Measurements from ENCODE around the gene PRICKLE2.

PRICKLE2 gene

GRCh38 chr3:64188810-64189560 lies 36.3 kb downstream of the PRICKLE2 start:
- peak; percentile 81 for DNase-seq (ENCODE audit: low spot score)

- DNase-seq (ENCODE audit: low spot score) = peak; percentile 83
Measured at GRCh38 chr3:64187065-64187959, 38.0 kb downstream of the PRICKLE2 start.

GRCh38 chr3:64186667-64187064 lies 38.6 kb downstream of the PRICKLE2 start:
- no peak for DNase-seq (ENCODE audit: low spot score)

- DNase-seq (ENCODE audit: low spot score) = no peak
Measured at GRCh38 chr3:64185436-64185835, 39.8 kb downstream of the PRICKLE2 start.

GRCh38 chr3:64184621-64185020 lies 40.6 kb downstream of the PRICKLE2 start:
- no peak for DNase-seq (ENCODE audit: low spot score)

- DNase-seq (ENCODE audit: low spot score) = no peak
Measured at GRCh38 chr3:64179860-64180259, 45.4 kb downstream of the PRICKLE2 start.

DNA sequence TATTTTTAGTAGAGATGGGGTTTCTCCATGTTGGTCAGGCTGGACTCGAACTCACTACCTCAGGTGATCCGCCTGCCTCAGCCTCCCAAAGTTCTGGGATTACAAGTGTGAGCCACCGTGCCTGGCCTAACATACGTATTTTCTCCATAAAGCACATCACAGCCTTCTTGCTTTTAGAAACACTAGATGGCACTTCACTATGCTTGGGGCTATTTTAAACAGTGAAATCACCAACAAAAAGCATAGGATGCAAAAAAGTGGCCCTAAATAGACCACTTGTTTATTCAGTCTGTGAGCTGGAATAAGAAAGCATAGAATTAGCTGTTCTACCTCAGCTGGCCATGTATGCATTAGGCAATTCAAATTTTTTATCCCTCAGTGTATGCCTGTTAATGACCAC lies 46.0 kb downstream of the PRICKLE2 start:
- DNase-seq (ENCODE audit: low spot score) = no peak

DNA sequence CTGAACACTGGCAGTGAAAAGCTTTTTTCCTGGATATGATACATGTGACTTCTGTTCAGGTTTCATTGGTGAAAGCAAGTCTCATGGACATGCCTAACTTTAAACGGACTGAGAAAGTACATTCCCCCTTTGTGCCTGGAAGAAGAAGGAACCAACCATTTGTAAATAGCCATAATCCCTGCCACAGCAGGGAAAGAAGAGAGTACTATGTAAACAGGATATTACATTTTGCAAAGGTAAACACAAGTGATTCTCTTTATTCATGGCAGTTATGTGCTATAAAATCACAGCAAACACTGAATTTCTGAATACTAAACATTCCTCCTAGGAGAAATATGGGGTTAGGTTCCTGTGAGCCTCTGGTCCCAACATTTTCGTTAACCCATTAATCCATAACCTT lies 46.8 kb downstream of the PRICKLE2 start:
- DNase-seq (ENCODE audit: low spot score) = no peak

GRCh38 chr3:64176461-64176996 lies 48.7 kb downstream of the PRICKLE2 start:
- DNase-seq (ENCODE audit: low spot score) = no peak

DNA sequence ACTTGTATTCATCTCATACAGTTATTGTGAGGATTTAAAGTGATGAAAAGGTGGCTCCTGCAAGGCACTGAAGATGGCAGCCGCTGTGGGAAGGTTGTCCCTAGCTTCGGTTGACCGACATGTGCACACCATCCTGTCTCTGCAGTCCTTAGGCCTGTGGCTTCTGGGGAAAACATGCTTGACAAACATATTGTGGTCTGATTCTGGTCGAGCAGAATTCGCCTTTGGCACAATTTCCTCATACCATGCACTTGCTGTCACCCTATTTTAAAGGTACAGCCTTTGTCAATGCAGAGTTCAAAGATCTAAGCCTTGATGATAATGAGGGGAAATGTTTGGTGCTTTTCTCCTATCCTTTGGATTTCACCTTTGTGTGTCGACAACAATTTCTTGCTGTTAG lies 50.9 kb downstream of the PRICKLE2 start:
- DNase-seq (ENCODE audit: low spot score) = no peak

GRCh38 chr3:64173563-64173962 lies 51.7 kb downstream of the PRICKLE2 start:
- DNase-seq (ENCODE audit: low spot score) = no peak

DNA sequence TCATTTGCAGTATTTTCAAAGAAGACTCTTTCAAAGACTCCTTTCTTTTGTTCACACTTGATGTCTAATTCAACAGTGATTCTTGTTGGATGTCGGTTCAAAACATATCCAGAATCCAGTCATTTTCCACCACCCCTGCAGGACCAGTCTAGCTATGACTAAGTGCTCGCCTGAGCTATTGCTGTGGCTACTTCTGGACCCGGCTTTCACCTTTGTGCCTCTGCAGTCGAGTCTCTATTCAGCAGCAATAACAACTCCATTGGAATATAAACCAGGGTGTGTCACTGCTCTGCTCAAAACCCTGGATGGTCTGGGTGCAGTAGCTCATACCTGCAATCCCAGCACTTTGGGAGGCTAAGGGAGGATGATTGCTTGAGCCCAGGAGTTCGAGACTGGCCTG lies 55.0 kb downstream of the PRICKLE2 start:
- no peak for DNase-seq (ENCODE audit: low spot score)

- DNase-seq (ENCODE audit: low spot score) = no peak
Measured at GRCh38 chr3:64167868-64168267, 57.4 kb downstream of the PRICKLE2 start.

GRCh38 chr3:64167351-64167750 lies 57.9 kb downstream of the PRICKLE2 start:
- DNase-seq (ENCODE audit: low spot score) = no peak

GRCh38 chr3:64166584-64167162 lies 58.6 kb downstream of the PRICKLE2 start:
- no peak for DNase-seq (ENCODE audit: low spot score)

DNA sequence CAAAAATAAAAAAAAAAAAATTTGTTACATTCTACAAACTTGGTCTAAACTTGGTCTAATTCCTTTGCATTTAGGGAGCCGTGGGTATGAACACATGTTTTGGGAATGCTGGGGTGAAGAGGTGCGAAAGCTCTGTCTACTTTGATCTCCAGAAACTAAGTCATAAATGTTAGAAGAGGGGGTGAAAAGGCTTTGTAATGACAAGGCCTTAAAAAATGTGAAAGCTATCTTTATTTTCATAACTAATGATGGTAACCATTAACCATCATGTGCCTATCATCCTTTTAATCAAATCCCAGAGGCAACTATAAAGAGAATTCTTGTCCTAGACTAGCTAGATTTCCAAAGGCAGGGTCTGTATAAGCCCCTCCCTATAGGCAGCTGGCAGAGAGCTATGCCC lies 60.9 kb downstream of the PRICKLE2 start:
- DNase-seq (ENCODE audit: low spot score) = no peak

DNA sequence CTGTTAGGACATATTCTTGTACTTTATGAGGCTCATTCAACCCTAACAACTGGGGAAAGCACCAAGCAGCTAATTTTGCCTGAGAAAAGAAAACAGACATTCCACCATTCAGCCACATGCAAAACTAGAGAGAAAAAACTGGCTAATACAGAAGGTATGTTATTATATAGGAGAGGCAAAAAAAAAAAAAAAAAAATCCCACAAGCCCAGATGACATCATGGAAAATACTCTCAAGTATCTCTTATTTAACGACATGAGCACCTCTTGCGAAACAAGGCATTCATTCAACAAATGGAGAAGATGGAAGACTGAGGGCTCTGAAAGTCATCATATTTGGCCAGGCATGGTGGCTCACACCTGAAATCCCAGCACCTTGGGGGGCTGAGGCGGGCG lies 61.5 kb downstream of the PRICKLE2 start:
- peak; percentile 66 for DNase-seq (ENCODE audit: low spot score)

- DNase-seq (ENCODE audit: low spot score) = no peak
Measured at GRCh38 chr3:64163019-64163754, 62.1 kb downstream of the PRICKLE2 start.

GRCh38 chr3:64161481-64161952 lies 63.7 kb downstream of the PRICKLE2 start:
- DNase-seq (ENCODE audit: low spot score) = no peak

GRCh38 chr3:64160000-64160695 lies 65.1 kb downstream of the PRICKLE2 start:
- no peak for DNase-seq (ENCODE audit: low spot score)

- DNase-seq (ENCODE audit: low spot score) = no peak
Measured at GRCh38 chr3:64158334-64158733, 66.9 kb downstream of the PRICKLE2 start.
